Naive B cell (primary cell): Measurements from ENCODE around the gene CCNA2. TPM values are rescaled to one million over a fixed set of nuclear protein-coding genes. Genes with fewer than 3 reads are reported as not detected.
A peak's percentile ranks its signal among the peaks of the same experiment; 100 is the strongest.

ENCODE experiments used
- ATAC-seq, 2 donors: fragments of 150-1000 bp; cut with Tn5 transposase; 2 replicates each; pipeline ENCODE4 v1.10.0; 2021; ENCODE audit warnings: low read depth in 2 of 2, mild to moderate bottlenecking in 2 of 2, moderate library complexity in 2 of 2
- DNase-seq: peaks from one replicate; pipeline ENCODE4 v3.0.0; 2022
- H3K27ac Mint-ChIP-seq, 6 donors: one replicate each; pipeline ENCODE4 v1.8.0; 2020 to 2022; ENCODE audit warnings: mild to moderate bottlenecking in 6 of 6, mixed read lengths in 6 of 6, moderate library complexity in 5 of 6, inconsistent platforms in 2 of 6
- H3K27me3 Mint-ChIP-seq, 3 donors: one replicate each; pipeline ENCODE4 v1.8.0; 2021 to 2022; ENCODE audit warnings: mixed read lengths in 3 of 3, mild to moderate bottlenecking in 1 of 3
- H3K36me3 Mint-ChIP-seq, 2 donors: one replicate each; pipeline ENCODE4 v1.8.0; 2020 to 2022; ENCODE audit warnings: mixed read lengths in 2 of 2, inconsistent platforms in 1 of 2, mild to moderate bottlenecking in 1 of 2
- H3K4me1 Mint-ChIP-seq, 3 donors: one replicate each; pipeline ENCODE4 v1.8.0; 2020 to 2022; ENCODE audit warnings: mixed read lengths in 3 of 3, inconsistent platforms in 1 of 3, mild to moderate bottlenecking in 1 of 3, moderate library complexity in 1 of 3
- H3K4me3 Mint-ChIP-seq, 8 donors: one replicate each; pipeline ENCODE4 v1.8.0; 2020 to 2022; ENCODE audit warnings: mild to moderate bottlenecking in 8 of 8, mixed read lengths in 8 of 8, moderate library complexity in 8 of 8, inconsistent platforms in 2 of 8
- H3K9me3 Mint-ChIP-seq, 7 donors: one replicate each; pipeline ENCODE4 v1.8.0; 2020 to 2022; ENCODE audit warnings: mixed read lengths in 7 of 7, mild to moderate bottlenecking in 5 of 7, inconsistent platforms in 2 of 7, moderate library complexity in 1 of 7
- polyA plus RNA-seq, 6 donors: library from polyadenylated mRNA; unstranded; fragments of 300-500 nt; fragmentation: Illumina TruSeq; gene quantifications; one replicate each; pipeline ENCODE4 v1.2.3, GENCODE V29; 2021; ENCODE audit warnings: low read depth in 6 of 6

Gene CCNA2
- polyA plus RNA-seq, 6 donors from 2014 or later, result 0.08 to 0.31 (median 0.13) TPM; not detected in 3

DNA sequence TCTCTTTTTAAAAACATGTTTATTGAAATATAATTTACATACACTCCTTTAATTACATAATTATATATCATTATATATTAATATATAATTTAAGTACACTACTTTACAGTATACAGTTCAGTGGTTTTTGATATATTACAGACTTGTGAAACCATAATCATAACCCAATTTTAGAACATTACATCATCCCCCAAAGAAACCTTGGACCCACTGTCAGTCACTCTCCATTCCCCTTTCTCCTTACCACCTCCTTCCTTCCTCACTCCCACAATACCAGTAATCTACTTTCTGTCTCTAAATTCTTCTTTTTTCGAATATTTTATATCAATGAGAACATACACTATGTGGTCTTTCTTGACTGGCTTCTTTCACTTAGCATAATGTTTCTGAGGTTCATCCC, 40.5 kb downstream of the CCNA2 start:
- H3K4me1 Mint-ChIP-seq, result no peaks in the 10 kb centered on the region
- peaks cover 0 to 15% (median 9%) of the 10 kb centered on the region in 7 donors for H3K9me3 Mint-ChIP-seq
- peaks cover 54 to 65% (median 60%) of the 10 kb centered on the region in 3 donors for H3K27me3 Mint-ChIP-seq
- H3K4me3 Mint-ChIP-seq, result no peak overlapping the region
- H3K36me3 Mint-ChIP-seq, result no peaks in the 10 kb centered on the region
- H3K27ac Mint-ChIP-seq, result peak overlapping the region in 1 of 6 donors; percentile 0
- ATAC-seq, result no peak
- no peak for DNase-seq

DNA sequence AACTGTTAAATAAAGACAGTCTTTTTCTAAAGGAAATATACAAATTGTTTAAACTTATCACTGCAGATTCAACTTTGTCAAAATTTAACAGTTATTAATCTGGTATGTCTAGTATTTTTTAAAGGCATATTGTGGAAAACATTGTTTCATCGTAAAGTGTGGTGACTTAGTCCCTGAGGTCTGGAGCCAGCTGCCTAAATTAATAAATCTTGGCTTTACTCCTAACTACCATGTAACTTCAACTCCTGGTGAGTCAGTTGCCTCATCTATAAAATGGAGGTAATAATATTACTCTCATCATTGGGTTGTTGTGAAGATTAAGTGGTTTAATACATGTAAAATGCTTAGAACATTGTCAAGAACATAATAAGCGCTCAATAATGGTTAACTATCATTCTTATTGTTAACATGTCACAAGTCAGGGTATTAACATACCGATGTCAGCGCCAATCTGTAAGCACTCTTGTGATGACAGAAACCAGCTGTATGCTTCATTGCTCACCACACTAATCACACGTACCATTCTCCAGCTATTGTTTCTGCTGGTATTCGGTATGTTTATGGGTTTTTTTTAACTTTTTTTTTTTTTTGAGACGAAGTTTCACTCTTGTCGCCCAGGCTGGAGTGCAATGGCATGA, 44.6 kb downstream of the CCNA2 start:
- H3K36me3 Mint-ChIP-seq, result no peaks in the 10 kb centered on the region
- ATAC-seq, result no peak
- H3K27ac Mint-ChIP-seq, result no peak overlapping the region
- DNase-seq, result no peak
- H3K27me3 Mint-ChIP-seq, result peaks cover 28 to 45% (median 40%) of the 10 kb centered on the region in 3 donors
- no peaks in the 10 kb centered on the region for H3K4me1 Mint-ChIP-seq
- no peak overlapping the region for H3K4me3 Mint-ChIP-seq
- peaks cover 0 to 5% (median 4%) of the 10 kb centered on the region in 7 donors for H3K9me3 Mint-ChIP-seq

DNA sequence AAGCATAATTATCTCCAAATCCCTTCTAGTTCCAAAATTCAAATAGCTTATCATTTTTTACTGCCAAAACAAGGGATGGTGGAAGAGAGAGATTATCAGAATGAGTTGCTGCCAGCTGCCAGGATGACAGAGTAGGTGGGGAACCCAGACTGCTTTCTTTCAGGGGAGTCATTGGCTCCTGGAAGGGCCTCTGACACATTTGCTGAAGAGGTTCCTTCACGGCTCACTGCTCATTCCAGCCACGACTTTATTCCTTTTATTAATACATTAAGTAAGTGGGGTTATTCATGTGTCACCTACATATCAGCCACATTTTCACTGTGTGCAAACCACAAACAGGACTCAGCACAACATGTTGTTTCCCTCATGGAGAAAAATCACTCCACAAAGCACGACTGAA, 46.1 kb downstream of the CCNA2 start:
- Mint-ChIP-seq H3K9me3 (no peaks in the 10 kb centered on the region), H3K4me3 (no peak overlapping the region), H3K27me3 (peaks cover 22 to 43% (median 31%) of the 10 kb centered on the region in 3 donors), H3K36me3 (no peaks in the 10 kb centered on the region), H3K4me1 (no peaks in the 10 kb centered on the region), H3K27ac (no peak overlapping the region)
- no peak for ATAC-seq
- DNase-seq, result no peak

DNA sequence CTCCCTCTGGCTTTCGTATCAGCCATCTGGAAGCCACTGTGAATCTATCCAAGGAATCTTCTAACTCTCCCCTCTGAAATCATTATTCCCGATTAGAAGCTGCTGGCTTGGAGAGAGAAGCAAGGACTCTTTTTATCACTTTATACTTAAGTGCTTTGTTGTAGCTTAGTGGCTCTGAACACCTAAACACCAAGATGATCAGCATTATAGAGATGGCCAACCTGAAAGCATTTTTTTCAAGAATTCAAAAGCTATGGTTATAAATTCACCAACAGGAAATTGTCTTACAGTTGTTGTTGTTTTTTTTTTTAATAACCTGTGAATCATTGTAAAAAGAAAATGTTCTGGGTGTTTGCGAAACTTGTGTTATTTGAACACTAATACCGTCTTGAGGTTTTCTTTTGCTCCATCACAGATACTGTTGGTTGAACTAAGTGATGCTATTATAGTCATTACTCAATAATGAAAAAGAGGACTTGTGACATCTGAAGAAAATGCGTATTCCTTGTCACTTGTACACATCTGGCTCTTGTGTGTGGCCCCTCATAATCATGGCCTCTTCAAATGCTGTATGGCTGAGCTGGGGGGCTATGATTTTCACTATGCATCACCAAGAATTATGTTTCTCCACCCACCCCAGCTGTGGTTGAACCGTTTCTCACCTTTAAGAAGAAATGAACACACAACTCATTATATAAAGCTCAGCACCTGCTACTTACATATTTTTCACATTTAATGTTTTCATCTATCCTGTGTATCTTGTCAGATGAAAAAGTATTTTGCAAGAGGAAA, 46.9 kb downstream of the CCNA2 start:
- H3K27me3 Mint-ChIP-seq, result peaks cover 27 to 48% (median 30%) of the 10 kb centered on the region in 3 donors
- ATAC-seq, result no peak
- no peaks in the 10 kb centered on the region for H3K4me1 Mint-ChIP-seq
- H3K27ac Mint-ChIP-seq, result no peak overlapping the region
- peaks cover 0 to 2% (median 0%) of the 10 kb centered on the region in 7 donors for H3K9me3 Mint-ChIP-seq
- no peak overlapping the region for H3K4me3 Mint-ChIP-seq
- DNase-seq, result no peak
- no peaks in the 10 kb centered on the region for H3K36me3 Mint-ChIP-seq

DNA sequence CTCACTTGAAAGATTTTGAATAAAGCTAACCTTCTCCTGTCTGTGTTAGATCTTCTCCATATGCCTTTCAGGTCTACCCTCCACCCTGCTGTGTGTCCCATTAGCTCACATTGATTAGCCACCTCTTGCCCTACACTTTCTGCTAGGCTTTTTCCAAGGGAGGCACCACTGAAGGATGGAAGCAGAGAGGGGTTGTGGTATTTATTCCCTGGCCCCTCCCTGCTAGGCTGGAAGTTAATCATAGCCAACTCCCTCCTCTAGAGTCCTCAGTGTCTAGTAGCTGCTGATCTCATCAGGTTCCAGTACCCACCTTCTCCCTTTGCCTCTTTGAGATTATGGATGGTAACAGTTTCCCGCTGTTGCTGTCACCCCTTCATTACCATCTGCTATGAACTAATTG, 49.8 kb downstream of the CCNA2 start:
- no peak for ATAC-seq
- H3K4me3 Mint-ChIP-seq, result peak overlapping the region in 1 of 8 donors; percentile 62

DNA sequence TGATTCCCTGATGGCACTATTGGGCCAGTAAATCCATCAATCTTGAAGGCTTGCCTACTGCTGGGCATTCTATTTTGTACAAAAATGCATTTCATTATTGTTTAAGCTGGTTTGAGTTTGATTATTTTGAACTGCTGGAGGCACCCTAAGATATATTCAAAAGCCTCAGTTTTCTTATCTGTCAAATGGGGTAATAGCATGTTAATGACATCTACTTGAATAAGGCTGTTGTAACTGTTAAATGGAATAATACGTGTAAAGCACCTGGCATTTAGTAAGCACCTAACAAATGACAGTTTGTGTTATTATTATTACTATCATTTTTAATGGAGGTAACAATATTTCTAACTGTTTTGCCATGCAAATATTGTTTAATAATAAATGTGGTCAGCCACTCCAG, 51.8 kb downstream of the CCNA2 start:
- H3K4me1 Mint-ChIP-seq, result no peaks in the 10 kb centered on the region
- H3K9me3 Mint-ChIP-seq, result peaks cover 0 to 2% (median 0%) of the 10 kb centered on the region in 7 donors
- no peak overlapping the region for H3K4me3 Mint-ChIP-seq
- H3K27ac Mint-ChIP-seq, result no peak overlapping the region
- no peaks in the 10 kb centered on the region for H3K36me3 Mint-ChIP-seq
- DNase-seq, result no peak
- no peak for ATAC-seq
- H3K27me3 Mint-ChIP-seq, result peaks cover 37 to 60% (median 45%) of the 10 kb centered on the region in 3 donors

More for the DNA sequence above, 49.8 kb downstream of the CCNA2 start:
- no peak for DNase-seq
- Mint-ChIP-seq H3K36me3 (no peaks in the 10 kb centered on the region), H3K27ac (no peak overlapping the region), H3K27me3 (peaks cover 23 to 51% (median 34%) of the 10 kb centered on the region in 3 donors), H3K4me1 (no peaks in the 10 kb centered on the region), H3K9me3 (peaks cover 0 to 2% (median 0%) of the 10 kb centered on the region in 7 donors)

DNA sequence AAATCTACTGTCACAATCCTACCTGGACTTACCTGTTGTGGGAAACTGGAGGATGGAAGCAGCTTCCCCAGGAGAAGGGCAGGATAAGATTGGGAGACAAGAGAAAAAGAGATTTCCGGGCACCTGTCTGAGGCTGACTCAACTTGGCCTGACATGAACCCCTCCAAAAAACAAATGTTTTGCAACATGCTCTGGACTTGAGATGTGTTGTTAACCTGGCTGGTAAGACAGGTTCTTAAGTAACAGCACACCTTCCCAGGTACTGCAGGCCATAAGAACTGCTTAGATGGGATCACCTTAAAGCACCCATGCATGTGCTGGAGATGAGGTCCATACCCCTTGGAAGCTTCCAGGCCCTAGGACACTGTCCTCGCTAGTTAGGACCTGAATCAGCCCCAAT, 54.3 kb downstream of the CCNA2 start:
- peaks cover 0 to 2% (median 0%) of the 10 kb centered on the region in 7 donors for H3K9me3 Mint-ChIP-seq
- DNase-seq, result no peak
- no peaks in the 10 kb centered on the region for H3K36me3 Mint-ChIP-seq
- no peak for ATAC-seq
- H3K27me3 Mint-ChIP-seq, result peaks cover 54 to 74% (median 70%) of the 10 kb centered on the region in 3 donors
- H3K27ac Mint-ChIP-seq, result no peak overlapping the region
- peaks cover 3 to 5% (median 4%) of the 10 kb centered on the region in 3 donors for H3K4me1 Mint-ChIP-seq
- no peak overlapping the region for H3K4me3 Mint-ChIP-seq

DNA sequence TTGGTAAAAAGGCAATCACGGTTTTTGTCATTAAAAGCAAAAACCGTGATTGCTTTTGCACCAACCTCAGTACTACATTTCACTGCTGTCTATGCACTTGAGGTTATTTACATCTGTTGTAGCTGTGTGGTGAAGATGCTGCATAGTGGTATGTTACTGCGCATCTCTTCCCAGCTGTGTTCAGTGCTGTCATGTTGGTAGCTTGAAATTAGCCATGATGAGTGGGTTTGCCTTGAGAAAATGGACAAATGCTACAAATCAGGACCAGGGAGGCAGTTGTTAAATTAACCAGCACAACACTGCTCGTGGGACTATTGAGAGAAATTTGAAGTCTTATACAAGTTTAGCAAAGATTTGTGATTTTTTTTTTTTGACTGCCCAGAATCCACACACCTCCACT, 56.5 kb downstream of the CCNA2 start:
- no peak for DNase-seq
- Mint-ChIP-seq H3K9me3 (peaks cover 0 to under 1% (median 0%) of the 10 kb centered on the region in 7 donors), H3K4me1 (peaks cover 5 to 8% (median 7%) of the 10 kb centered on the region in 3 donors), H3K4me3 (no peak overlapping the region), H3K27me3 (peaks cover 67 to 91% (median 80%) of the 10 kb centered on the region in 3 donors), H3K36me3 (no peaks in the 10 kb centered on the region), H3K27ac (no peak overlapping the region)
- ATAC-seq, result no peak

Other genes starting within 250 kb of the CCNA2 start
- gene ANXA5, start 126.9 kb downstream of the CCNA2 start, polyA plus RNA-seq, result 100 to 1,000 TPM; 101 to 219 (median 118) TPM
- gene SMIM43, start 58.7 kb downstream of the CCNA2 start, polyA plus RNA-seq, result not detected
- gene EXOSC9, start 22.6 kb downstream of the CCNA2 start, polyA plus RNA-seq, result 10 to 100 TPM; 12.0 to 45.3 (median 40.1) TPM
- 1 to 10 TPM; 2.0 to 9.5 (median 5.1) TPM for gene BBS7, start 46.6 kb upstream of the CCNA2 start, polyA plus RNA-seq
- not detected for gene TRPC3, start 128.2 kb upstream of the CCNA2 start, polyA plus RNA-seq